Caco-2 (cell line): Measurements from ENCODE around the gene CACNA2D1. TPM values are rescaled to one million over a fixed set of nuclear protein-coding genes. Genes with fewer than 3 reads are reported as not detected.

Experiments
- BruUV-seq: library from RNA; stranded (reverse); fragments of 400-500 nt; replicated peaks from 2 replicates; lab custom pipeline; 2021; lab: Mats Ljungman, UMichigan
- CTCF ChIA-PET: fragments of 300-600 bp; sonication (Branson Sonifier 250); formaldehyde crosslinking; loops from one replicate; lab custom pipeline; 2022; ENCODE audit warnings: antibody characterized with exemption; lab: Charles Lee
- POLR2A ChIA-PET: fragments of 300-600 bp; sonication (Branson Sonifier 250); formaldehyde crosslinking; loops from one replicate; lab custom pipeline; 2022; ENCODE audit warnings: antibody characterized with exemption; lab: Charles Lee
- DNase-seq, 2 experiments: peaks; one replicate each; pipeline versions ENCODE4 v3.0.0 to v3.0.0-alpha.2; 2020 to 2022
- H3K27me3 ChIP-seq: replicated peaks from 2 replicates; pipeline ENCODE4 v1.6.0; 2011; ENCODE audit warnings: low read length; ENCODE audit not compliant: control insufficient read depth, insufficient read depth
- H3K36me3 ChIP-seq: 2 replicates; pipeline ENCODE4 v1.5.1; 2011; ENCODE audit warnings: low read length; ENCODE audit not compliant: control insufficient read depth, insufficient read depth
- H3K4me1 ChIP-seq: fragments of 250-450 bp; sonication (Bioruptor Pico); 2 replicates; pipeline ENCODE4 v1.5.1; 2020; ENCODE audit warnings: mild to moderate bottlenecking
- H3K4me3 ChIP-seq: 2 replicates; pipeline ENCODE4 v1.5.1; 2011; ENCODE audit warnings: low read depth, mild to moderate bottlenecking, control low read depth, low read length
- H3K9me3 ChIP-seq: fragments of 250-450 bp; sonication (Bioruptor Pico); 2 replicates; pipeline ENCODE4 v1.5.1; 2020; ENCODE audit warnings: mild to moderate bottlenecking, moderate library complexity
- H3K27ac Mint-ChIP-seq: one replicate; pipeline ENCODE4 v1.8.0; 2022; ENCODE audit warnings: mixed read lengths; ENCODE audit not compliant: unreplicated experiment
- H3K27me3 Mint-ChIP-seq: one replicate; pipeline ENCODE4 v1.8.0; 2022; ENCODE audit warnings: mixed read lengths; ENCODE audit not compliant: insufficient read depth, unreplicated experiment
- H3K36me3 Mint-ChIP-seq: one replicate; pipeline ENCODE4 v1.8.0; 2022; ENCODE audit warnings: mild to moderate bottlenecking, mixed read lengths; ENCODE audit not compliant: insufficient read depth, unreplicated experiment
- H3K4me1 Mint-ChIP-seq: one replicate; pipeline ENCODE4 v1.8.0; 2022; ENCODE audit warnings: low read depth, mixed read lengths; ENCODE audit not compliant: unreplicated experiment
- H3K4me3 Mint-ChIP-seq: one replicate; pipeline ENCODE4 v1.8.0; 2022; ENCODE audit warnings: mild to moderate bottlenecking, moderate library complexity, mixed read lengths; ENCODE audit not compliant: unreplicated experiment
- H3K9me3 Mint-ChIP-seq: one replicate; pipeline ENCODE4 v1.8.0; 2022; ENCODE audit warnings: mixed read lengths; ENCODE audit not compliant: unreplicated experiment
- CTCF ChIP-seq, 2 experiments: fragments of 200-600 bp in 1 of 2; IDR thresholded peaks; 1 replicate in 1 of 2; 2 replicates in 1 of 2; pipeline versions ENCODE4 v1.5.1 to v1.8.0; 2011 to 2022; ENCODE audit warnings: antibody characterized with exemption in 1 of 2, control low read depth in 1 of 2, inconsistent platforms in 1 of 2, low read depth in 1 of 2, low read length in 1 of 2, mild to moderate bottlenecking in 1 of 2, moderate library complexity in 1 of 2; ENCODE audit not compliant: insufficient read depth in 1 of 2, severe bottlenecking in 1 of 2, unreplicated experiment in 1 of 2
- intact Hi-C: fragments of 100-400 bp; cut with micrococcal nuclease; formaldehyde crosslinking; loops from one replicate; pipeline ENCODE4 v1.10.0; 2022; ENCODE audit not compliant: unreplicated experiment
- total RNA-seq: library from RNA; stranded (reverse); gene quantifications from 2 replicates; pipeline ENCODE4 v1.2.3, GENCODE V29; 2022

CACNA2D1 gene
- total RNA-seq, 1 experiment from 2014 or later: not detected

GRCh38 chr7:82455295-82455694, 11.7 kb upstream of the CACNA2D1 start:
- Histone ChIP-seq H3K4me3 (no peak overlapping the region), H3K4me1 (no peaks in the 10 kb centered on the region), H3K27me3 (no peaks in the 10 kb centered on the region), H3K9me3 (no peaks in the 10 kb centered on the region), H3K36me3 (no peaks in the 10 kb centered on the region)
- Mint-ChIP-seq H3K4me3 (no peak overlapping the region), H3K9me3 (no peaks in the 10 kb centered on the region), H3K27ac (no peak overlapping the region), H3K27me3 (no peaks in the 10 kb centered on the region), H3K36me3 (no peaks in the 10 kb centered on the region), H3K4me1 (no peaks in the 10 kb centered on the region)
- no peak for DNase-seq
- BruUV-seq: no TSS peak
- POLR2A ChIA-PET: no interaction called here
- TF ChIP-seq CTCF (IDR thresholded peaks at IDR 0.05; ENCODE audit: insufficient read depth in 1 of 2, low read depth in 1 of 2, low read length in 1 of 2, severe bottlenecking in 1 of 2, unreplicated experiment in 1 of 2): no peak
- intact Hi-C loops: no loop called here
- CTCF ChIA-PET: no interaction called here

DNA sequence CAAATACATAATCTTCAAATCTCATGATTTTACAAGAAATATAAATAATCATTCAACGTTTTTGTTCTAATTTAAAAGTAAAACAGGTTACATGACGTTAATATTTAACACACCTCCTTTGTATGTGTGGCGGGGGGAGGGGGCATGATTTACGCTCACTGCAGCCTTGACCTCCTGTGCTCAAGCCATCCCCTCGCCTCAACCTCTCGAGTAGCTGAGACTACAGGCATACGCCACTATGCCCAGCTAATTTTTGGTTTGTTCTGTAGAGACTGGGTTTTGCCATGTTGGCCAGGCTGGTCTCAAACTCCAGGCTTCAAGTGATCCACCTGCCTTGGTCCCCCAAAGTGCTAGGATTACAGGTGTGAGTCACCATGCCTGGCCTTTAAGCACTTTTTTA, 7.2 kb upstream of the CACNA2D1 start:
- no peak overlapping the region for H3K27ac Mint-ChIP-seq
- POLR2A ChIA-PET: no interaction called here
- no peaks in the 10 kb centered on the region for H3K4me1 Mint-ChIP-seq
- no peaks in the 10 kb centered on the region for H3K9me3 Mint-ChIP-seq
- H3K36me3 Mint-ChIP-seq: no peaks in the 10 kb centered on the region
- peaks cover 3% of the 10 kb centered on the region for H3K27me3 Mint-ChIP-seq
- intact Hi-C loops: no loop called here
- CTCF ChIA-PET: no interaction called here
- DNase-seq: no peak
- Histone ChIP-seq H3K9me3 (no peaks in the 10 kb centered on the region), H3K27me3 (no peaks in the 10 kb centered on the region), H3K4me1 (no peaks in the 10 kb centered on the region), H3K4me3 (no peak overlapping the region), H3K36me3 (no peaks in the 10 kb centered on the region)
- TF ChIP-seq CTCF (IDR thresholded peaks at IDR 0.05; ENCODE audit: insufficient read depth in 1 of 2, low read depth in 1 of 2, low read length in 1 of 2, severe bottlenecking in 1 of 2, unreplicated experiment in 1 of 2): no peak
- H3K4me3 Mint-ChIP-seq: no peak overlapping the region
- no TSS peak for BruUV-seq

GRCh38 chr7:82449910-82450309, 6.3 kb upstream of the CACNA2D1 start:
- DNase-seq: no peak
- H3K27ac Mint-ChIP-seq: no peak overlapping the region
- BruUV-seq: no TSS peak
- ChIA-PET CTCF (no interaction called here), POLR2A (no interaction called here)
- Histone ChIP-seq H3K4me3 (no peak overlapping the region), H3K4me1 (no peaks in the 10 kb centered on the region), H3K27me3 (no peaks in the 10 kb centered on the region), H3K36me3 (no peaks in the 10 kb centered on the region), H3K9me3 (no peaks in the 10 kb centered on the region)
- TF ChIP-seq CTCF (IDR thresholded peaks at IDR 0.05; ENCODE audit: insufficient read depth in 1 of 2, low read depth in 1 of 2, low read length in 1 of 2, severe bottlenecking in 1 of 2, unreplicated experiment in 1 of 2): no peak
- peaks cover 9% of the 10 kb centered on the region for H3K27me3 Mint-ChIP-seq
- intact Hi-C loops: no loop called here
- no peak overlapping the region for H3K4me3 Mint-ChIP-seq
- no peaks in the 10 kb centered on the region for H3K9me3 Mint-ChIP-seq
- H3K4me1 Mint-ChIP-seq: no peaks in the 10 kb centered on the region
- H3K36me3 Mint-ChIP-seq: no peaks in the 10 kb centered on the region
